ENCODE results near the gene ADAM12. TPM values are rescaled to one million over a fixed set of nuclear protein-coding genes. Genes with fewer than 3 reads are reported as not detected.

ADAM12 gene
- total RNA-seq, 1 donor from 2014 or later: 100 TPM

DNA sequence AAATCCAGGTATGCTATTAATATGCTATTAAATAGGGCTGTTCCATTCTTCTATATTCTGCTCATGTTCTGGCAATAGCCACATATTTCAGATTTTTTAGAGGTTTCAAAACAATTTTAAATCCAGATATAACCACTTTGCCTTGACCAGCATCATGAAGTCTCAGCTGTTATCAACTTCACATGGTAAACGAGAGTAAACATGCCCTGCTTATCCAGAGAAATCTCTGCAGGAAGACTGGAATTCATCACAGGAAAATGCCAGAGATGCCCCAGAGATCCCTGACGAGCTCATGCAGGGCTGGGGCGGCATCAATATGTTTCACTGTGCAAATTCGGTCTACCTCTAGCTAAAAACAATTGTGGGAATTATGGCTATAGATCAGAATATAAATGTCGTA, 365.4 kb downstream of the ADAM12 start:
- H3K4me2 ChIP-seq (ENCODE audit: low read length): no peak overlapping the region
- no peak for DNase-seq (ENCODE audit: low read depth)
- no peak overlapping the region for H2AFZ ChIP-seq (ENCODE audit: low read depth, low read length)
- no peak overlapping the region for H3K27ac Mint-ChIP-seq (ENCODE audit: unreplicated experiment)
- H3K4me1 Mint-ChIP-seq (ENCODE audit: low read depth, unreplicated experiment): no peaks in the 10 kb centered on the region
- H3K27me3 ChIP-seq (ENCODE audit: insufficient read depth, low read length): no peaks in the 10 kb centered on the region
- H3K36me3 Mint-ChIP-seq (ENCODE audit: low read depth, unreplicated experiment): peaks cover 49% of the 10 kb centered on the region
- H3K79me2 ChIP-seq (ENCODE audit: insufficient read depth, low read length): no peaks in the 10 kb centered on the region
- peaks cover 17% of the 10 kb centered on the region for H3K9me3 Mint-ChIP-seq (ENCODE audit: unreplicated experiment)
- H3K4me1 ChIP-seq (ENCODE audit: insufficient read depth, low read length): peaks cover 5% of the 10 kb centered on the region
- H4K20me1 ChIP-seq (ENCODE audit: insufficient read depth, low read length): no peaks in the 10 kb centered on the region
- no peak overlapping the region for H3K9ac ChIP-seq (ENCODE audit: low read length)
- H3K9me3 ChIP-seq (ENCODE audit: insufficient read depth, low read depth, low read length): no peaks in the 10 kb centered on the region
- no peak overlapping the region for H3K4me3 ChIP-seq (ENCODE audit: insufficient read depth, low read depth, low read length)
- H3K4me3 Mint-ChIP-seq (ENCODE audit: unreplicated experiment): no peak overlapping the region
- no peak for FAIRE-seq
- TF ChIP-seq CTCF (IDR thresholded peaks at IDR 0.05; ENCODE audit: insufficient read depth, low read depth, low read length): no peak
- TF ChIP-seq EZH2 (IDR thresholded peaks at IDR 0.05; ENCODE audit: insufficient read depth, low read length): no peak
- H3K27ac ChIP-seq (ENCODE audit: low read depth, low read length): no peak overlapping the region
- peaks cover 30% of the 10 kb centered on the region for H3K36me3 ChIP-seq (ENCODE audit: insufficient read depth, low read length)
- H3K27me3 Mint-ChIP-seq (ENCODE audit: low read depth, unreplicated experiment): no peaks in the 10 kb centered on the region

DNA sequence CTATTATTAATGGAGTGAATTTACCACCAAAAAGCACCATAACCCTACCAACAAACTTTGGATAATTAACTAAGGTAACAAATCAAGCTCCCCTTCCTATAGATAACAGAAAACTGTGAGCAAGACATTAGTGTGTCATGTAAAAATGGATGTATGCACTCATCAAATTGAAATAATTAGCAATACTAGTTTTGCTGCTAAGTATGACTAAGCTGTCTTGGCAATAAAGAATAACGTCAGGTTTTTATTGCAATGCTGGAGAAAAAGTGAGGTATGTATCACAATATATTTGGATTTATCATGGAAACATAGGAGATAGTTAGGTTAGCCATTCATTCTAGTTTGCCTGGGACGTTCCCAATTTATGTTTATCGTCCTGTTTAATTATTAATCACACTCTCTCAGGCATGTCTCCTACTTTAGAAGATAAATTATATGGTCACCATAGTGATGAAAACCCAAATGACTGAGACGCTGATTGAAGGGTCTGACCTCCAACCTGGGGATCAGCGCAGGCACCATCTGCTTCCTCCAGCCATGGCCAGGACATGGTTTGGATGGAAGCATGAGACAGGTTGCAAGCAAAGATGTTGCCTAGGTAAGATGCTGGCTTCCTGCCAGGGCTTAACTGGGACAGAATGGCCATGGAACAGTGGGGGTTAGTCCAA, 366.3 kb downstream of the ADAM12 start:
- peaks cover 51% of the 10 kb centered on the region for H3K36me3 Mint-ChIP-seq (ENCODE audit: low read depth, unreplicated experiment)
- Histone ChIP-seq H3K4me2 (ENCODE audit: low read length) (no peak overlapping the region), H3K27ac (ENCODE audit: low read depth, low read length) (no peak overlapping the region), H3K4me1 (ENCODE audit: insufficient read depth, low read length) (peaks cover 5% of the 10 kb centered on the region), H3K9me3 (ENCODE audit: insufficient read depth, low read depth, low read length) (no peaks in the 10 kb centered on the region), H3K9ac (ENCODE audit: low read length) (no peak overlapping the region), H2AFZ (ENCODE audit: low read depth, low read length) (no peak overlapping the region), H3K27me3 (ENCODE audit: insufficient read depth, low read length) (no peaks in the 10 kb centered on the region), H3K79me2 (ENCODE audit: insufficient read depth, low read length) (no peaks in the 10 kb centered on the region), H3K4me3 (ENCODE audit: insufficient read depth, low read depth, low read length) (no peak overlapping the region), H4K20me1 (ENCODE audit: insufficient read depth, low read length) (no peaks in the 10 kb centered on the region), H3K36me3 (ENCODE audit: insufficient read depth, low read length) (peaks cover 34% of the 10 kb centered on the region)
- no peak overlapping the region for H3K4me3 Mint-ChIP-seq (ENCODE audit: unreplicated experiment)
- H3K27me3 Mint-ChIP-seq (ENCODE audit: low read depth, unreplicated experiment): no peaks in the 10 kb centered on the region
- peaks cover 2% of the 10 kb centered on the region for H3K4me1 Mint-ChIP-seq (ENCODE audit: low read depth, unreplicated experiment)
- H3K9me3 Mint-ChIP-seq (ENCODE audit: unreplicated experiment): peaks cover 15% of the 10 kb centered on the region
- DNase-seq (ENCODE audit: low read depth): no peak
- H3K27ac Mint-ChIP-seq (ENCODE audit: unreplicated experiment): no peak overlapping the region
- TF ChIP-seq EZH2 (IDR thresholded peaks at IDR 0.05; ENCODE audit: insufficient read depth, low read length) (no peak), CTCF (IDR thresholded peaks at IDR 0.05; ENCODE audit: insufficient read depth, low read depth, low read length) (no peak)
- no peak for FAIRE-seq

DNA sequence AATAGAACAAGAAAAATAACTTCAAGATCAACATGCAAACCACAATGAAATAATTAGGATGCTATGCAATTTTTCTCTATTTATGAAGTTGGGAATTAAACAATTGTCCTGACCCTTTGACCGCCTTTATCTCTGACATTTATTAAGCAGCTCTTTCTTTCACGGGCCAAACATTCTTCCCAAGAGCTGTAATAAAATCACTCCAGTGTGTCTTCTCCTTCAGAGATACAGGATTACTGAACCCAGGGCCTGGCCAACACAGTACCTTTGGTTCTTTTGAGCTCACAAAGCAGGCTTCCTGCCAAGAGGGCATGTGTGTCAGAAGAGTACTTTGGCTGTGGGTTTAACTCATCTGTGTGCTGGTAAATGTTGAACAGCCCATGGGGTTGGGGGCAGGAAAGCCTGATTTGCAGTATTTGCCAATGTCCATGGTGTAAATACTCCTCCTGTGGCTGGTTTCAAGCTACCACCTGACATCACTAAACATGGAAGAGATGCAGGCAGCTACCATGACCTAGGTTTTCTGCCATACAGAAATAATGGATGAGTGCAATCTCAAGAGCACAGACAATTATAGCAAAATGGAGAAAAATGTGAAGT, 370.2 kb downstream of the ADAM12 start:
- Histone ChIP-seq H3K27ac (ENCODE audit: low read depth, low read length) (peak overlapping the region; percentile 43), H2AFZ (ENCODE audit: low read depth, low read length) (no peak overlapping the region), H3K27me3 (ENCODE audit: insufficient read depth, low read length) (no peaks in the 10 kb centered on the region), H3K4me3 (ENCODE audit: insufficient read depth, low read depth, low read length) (no peak overlapping the region), H3K9me3 (ENCODE audit: insufficient read depth, low read depth, low read length) (no peaks in the 10 kb centered on the region), H3K9ac (ENCODE audit: low read length) (no peak overlapping the region), H3K4me1 (ENCODE audit: insufficient read depth, low read length) (peaks cover 24% of the 10 kb centered on the region), H3K36me3 (ENCODE audit: insufficient read depth, low read length) (peaks cover 41% of the 10 kb centered on the region), H3K79me2 (ENCODE audit: insufficient read depth, low read length) (no peaks in the 10 kb centered on the region), H4K20me1 (ENCODE audit: insufficient read depth, low read length) (no peaks in the 10 kb centered on the region), H3K4me2 (ENCODE audit: low read length) (no peak overlapping the region)
- peaks cover 33% of the 10 kb centered on the region for H3K4me1 Mint-ChIP-seq (ENCODE audit: low read depth, unreplicated experiment)
- DNase-seq (ENCODE audit: low read depth) (peak; percentile 93), FAIRE-seq (no peak)
- H3K36me3 Mint-ChIP-seq (ENCODE audit: low read depth, unreplicated experiment): peaks cover 44% of the 10 kb centered on the region
- H3K27ac Mint-ChIP-seq (ENCODE audit: unreplicated experiment): no peak overlapping the region
- H3K27me3 Mint-ChIP-seq (ENCODE audit: low read depth, unreplicated experiment): no peaks in the 10 kb centered on the region
- TF ChIP-seq CTCF (IDR thresholded peaks at IDR 0.05; ENCODE audit: insufficient read depth, low read depth, low read length) (no peak), EZH2 (IDR thresholded peaks at IDR 0.05; ENCODE audit: insufficient read depth, low read length) (no peak)
- peaks cover 10% of the 10 kb centered on the region for H3K9me3 Mint-ChIP-seq (ENCODE audit: unreplicated experiment)
- no peak overlapping the region for H3K4me3 Mint-ChIP-seq (ENCODE audit: unreplicated experiment)

Data from astrocyte (in vitro differentiated cells and primary cell).